Activated T-helper 1 cell treated with Interleukin-2 at 50 U/mL for 16 hours (primary cell): Measurements from ENCODE around the gene CBS.
"Not testable (repeated sequence)": the region's sequence is repeated elsewhere in the genome, so short reads cannot be mapped to it uniquely, and the experiment has no call there.

Experiments
- DNase-seq: peaks from one replicate; pipeline ENCODE4 v3.0.0-alpha.2; 2020; ENCODE audit warnings: low read depth

Gene CBS

GRCh38 chr21:43025636-43026180, 49.9 kb downstream of the CBS start:
- no peak for DNase-seq

GRCh38 chr21:43024439-43025136, 51.0 kb downstream of the CBS start:
- DNase-seq, result no peak

- no peak for DNase-seq
Measured at GRCh38 chr21:43023175-43023574, 52.5 kb downstream of the CBS start.

GRCh38 chr21:43021756-43022600, 53.7 kb downstream of the CBS start:
- no peak for DNase-seq

- DNase-seq, result no peak
Measured at GRCh38 chr21:43021191-43021590, 54.4 kb downstream of the CBS start.

GRCh38 chr21:43020771-43021170, 54.9 kb downstream of the CBS start:
- no peak for DNase-seq

- DNase-seq, result no peak
Measured at GRCh38 chr21:43020177-43020576, 55.5 kb downstream of the CBS start.

- no peak for DNase-seq
Measured at GRCh38 chr21:43018519-43018918, 57.1 kb downstream of the CBS start.

- DNase-seq, result no peak
Measured at GRCh38 chr21:43016728-43017127, 58.9 kb downstream of the CBS start.

- no peak for DNase-seq
Measured at GRCh38 chr21:43015906-43016540, 59.6 kb downstream of the CBS start.

- no peak for DNase-seq
Measured at GRCh38 chr21:43012596-43012995, 63.0 kb downstream of the CBS start.

- DNase-seq, result no peak
Measured at GRCh38 chr21:43006874-43007208, 68.8 kb downstream of the CBS start.

- not testable (repeated sequence) for DNase-seq
Measured at GRCh38 chr21:43006051-43006873, 69.4 kb downstream of the CBS start.

GRCh38 chr21:43005635-43006034, 70.0 kb downstream of the CBS start:
- DNase-seq, result no peak

- DNase-seq, result no peak
Measured at GRCh38 chr21:43004926-43005325, 70.7 kb downstream of the CBS start.
